ENCODE results near the gene SLC1A2.

The SLC1A2 gene

DNA sequence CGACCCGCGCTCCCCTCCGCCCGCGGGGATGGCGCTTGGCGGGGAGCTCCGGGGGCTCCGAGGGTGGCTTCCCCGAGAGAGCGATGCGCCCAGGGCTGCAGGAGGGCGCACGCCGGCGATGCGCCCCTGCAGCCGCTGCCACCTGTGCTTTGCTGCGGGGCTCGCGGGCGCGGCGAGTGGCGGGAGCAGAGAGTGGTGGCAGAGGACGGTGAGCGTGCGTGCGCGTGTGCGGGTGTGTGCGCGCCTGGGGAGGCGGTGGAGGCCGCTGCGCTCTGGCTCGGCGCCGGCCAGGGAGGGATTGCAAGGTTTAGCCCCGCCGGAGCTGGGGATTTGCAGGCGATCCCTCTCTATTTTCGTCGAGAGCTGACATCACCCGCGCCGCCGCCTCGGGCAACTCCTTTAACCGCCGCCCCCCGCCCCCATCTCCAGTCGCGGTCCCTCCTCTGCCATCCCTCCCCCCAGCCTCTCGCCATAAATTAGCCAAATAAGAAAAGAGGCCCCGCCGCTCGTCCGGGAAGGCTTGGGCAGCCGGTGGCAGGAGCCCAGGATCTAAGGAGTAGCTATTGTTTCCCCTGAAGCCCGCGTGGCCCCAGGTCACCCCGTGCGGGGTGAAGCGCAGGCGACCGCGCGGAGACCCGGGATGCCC lies at the start of gene SLC1A2:
Gene SLC1A2, minus strand, starts transcription at position 375 of the 646 bp plus-strand sequence. CDS start 592 bp downstream, outside the sequence.
- DNase-seq (ENCODE audit: low read depth), result no peak

DNA sequence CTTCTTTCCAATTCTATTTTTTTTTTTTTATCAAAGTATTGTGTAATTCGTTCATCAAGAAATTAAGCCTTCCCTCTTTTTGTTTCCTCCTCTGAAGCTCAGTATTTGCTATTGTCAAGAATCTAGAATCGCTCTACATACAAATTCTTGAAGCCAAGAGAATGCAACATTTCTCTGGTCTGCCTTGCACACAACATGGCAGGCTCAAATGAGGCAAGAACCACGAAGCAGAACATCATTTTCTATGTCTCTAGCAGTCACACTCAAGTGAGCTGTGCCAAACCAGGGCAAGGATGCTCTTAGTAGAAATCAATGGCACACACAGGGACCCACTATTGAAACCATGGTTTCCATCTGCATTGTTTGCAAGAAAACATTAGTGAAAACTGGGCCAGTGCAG lies 46.7 kb upstream of the SLC1A2 start:
- no peak for DNase-seq (ENCODE audit: low read depth)

DNA sequence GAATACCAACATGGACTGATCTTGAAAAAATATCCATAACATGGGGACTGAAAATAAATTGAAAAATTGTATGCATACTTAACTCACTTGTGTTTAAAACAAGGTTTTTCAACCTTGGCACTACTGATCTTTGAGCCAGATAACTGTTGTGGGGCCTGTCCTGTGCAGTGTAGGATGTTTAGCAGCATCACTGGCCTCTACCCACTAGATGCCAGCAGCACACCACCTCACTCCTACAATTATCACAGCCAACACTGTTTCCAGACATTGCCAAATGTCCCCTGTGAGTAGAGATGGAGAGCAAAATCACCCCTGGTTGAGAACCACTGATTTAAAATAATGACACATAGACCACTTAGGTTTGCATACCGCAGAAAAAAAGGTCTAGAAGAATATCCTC lies 45.0 kb upstream of the SLC1A2 start:
- no peak for DNase-seq (ENCODE audit: low read depth)

DNA sequence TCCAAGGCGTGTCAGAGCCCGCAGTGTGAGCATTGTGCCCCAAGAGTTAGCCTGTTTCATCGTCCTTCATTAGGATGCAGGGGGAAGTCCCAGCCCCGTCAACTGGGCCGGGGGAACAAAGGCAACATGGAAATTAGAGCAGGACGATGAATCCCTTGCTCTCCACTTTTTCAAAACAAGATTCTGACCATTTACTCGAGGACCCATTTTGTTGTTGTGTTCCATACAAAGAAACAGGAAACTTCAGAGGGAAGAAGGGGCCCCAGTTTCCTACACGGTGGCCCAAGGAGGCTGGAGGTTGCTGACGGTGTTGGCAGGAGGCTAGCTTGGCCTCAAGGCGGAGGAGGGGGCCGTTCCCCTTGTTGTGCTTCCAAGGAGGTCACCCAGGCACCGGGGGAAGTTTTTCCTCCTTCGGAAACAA lies 44.0 kb upstream of the SLC1A2 start:
- DNase-seq (ENCODE audit: low read depth), result no peak

DNA sequence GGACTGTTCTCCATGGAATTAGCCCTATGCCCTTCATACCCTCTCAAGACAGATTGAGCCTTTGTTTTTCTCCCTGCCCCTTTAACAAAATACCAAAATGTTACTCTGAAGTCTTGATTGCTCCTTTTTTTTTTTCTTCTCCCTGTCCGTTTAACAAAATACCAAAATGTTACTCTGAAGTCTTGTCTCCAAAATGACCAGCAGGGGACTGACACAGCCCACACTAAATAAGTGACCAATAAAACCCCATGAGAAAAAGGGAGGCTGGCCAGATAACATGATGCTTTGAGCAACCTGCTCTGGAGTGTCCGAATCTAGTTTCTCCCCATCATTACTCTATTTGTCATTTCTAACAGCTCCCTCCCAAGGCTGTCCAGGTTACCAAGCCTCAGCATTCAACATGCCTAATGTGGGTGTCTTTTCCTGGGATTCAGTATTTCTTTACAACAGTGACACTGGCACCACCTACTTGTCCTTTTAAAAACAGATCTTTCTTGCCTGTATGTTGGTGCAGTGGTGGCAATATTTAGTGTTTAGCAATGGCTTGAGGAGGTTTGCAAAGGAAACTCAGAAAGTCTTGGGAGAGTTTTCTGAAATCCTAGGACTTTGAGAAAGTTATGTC lies 42.7 kb upstream of the SLC1A2 start:
- no peak for DNase-seq (ENCODE audit: low read depth)

DNA sequence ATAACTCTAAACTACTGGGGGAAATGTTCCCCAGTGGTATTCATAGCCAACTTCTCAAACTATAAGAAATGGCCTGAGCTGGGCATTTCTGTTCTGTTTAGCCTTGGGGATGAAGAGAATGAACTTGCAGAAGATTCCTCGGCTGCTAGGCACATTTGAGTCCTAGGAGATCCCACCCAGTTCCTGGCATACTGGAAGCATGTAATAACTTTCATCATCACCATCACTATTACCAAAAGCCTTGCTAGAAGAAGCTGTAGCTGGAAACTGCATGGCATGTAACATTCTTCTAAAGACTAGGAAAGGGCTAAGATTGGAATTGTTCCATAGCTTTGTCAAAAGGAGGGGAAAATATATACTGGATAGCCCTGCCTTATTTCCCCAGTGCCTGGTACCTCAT lies 40.1 kb upstream of the SLC1A2 start:
- no peak for DNase-seq (ENCODE audit: low read depth)

DNA sequence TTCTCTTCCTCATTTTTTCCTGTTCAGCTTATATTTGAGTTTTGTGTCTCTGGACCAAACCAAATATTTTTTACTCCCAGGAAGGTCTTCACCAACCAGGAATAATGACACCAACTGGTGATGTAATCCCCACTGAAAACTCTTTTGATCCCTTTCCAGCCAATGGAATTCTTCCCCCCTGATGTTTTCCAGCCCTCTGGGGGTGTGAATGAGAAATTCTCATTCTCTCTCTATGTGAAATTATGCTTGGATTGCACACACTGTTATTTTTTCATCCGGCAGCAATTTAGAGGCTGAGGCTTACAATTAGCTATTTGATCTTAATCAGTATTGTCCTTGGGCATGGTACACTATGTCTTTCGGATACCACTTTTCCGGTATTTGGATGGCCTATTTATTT lies 39.5 kb upstream of the SLC1A2 start:
- DNase-seq (ENCODE audit: low read depth), result peak; percentile 6

DNA sequence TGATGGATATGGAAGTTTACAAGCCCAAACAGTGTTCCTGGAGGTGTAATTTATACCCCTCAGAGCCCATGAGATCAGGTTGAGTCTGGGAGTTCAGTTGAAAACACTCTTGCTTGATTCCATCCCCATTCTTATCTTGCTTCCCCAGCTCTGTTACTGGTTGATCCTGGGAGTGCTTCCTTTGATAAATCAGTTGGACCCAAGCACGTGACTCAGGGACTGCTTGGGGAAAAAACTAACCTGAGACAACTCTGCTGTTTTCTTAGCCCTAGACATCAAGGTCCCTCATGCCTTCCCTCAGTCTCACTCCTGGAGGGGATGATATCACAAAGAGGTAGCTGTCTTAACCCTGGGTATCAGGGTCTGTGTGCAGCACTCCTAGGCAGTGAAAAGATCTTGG lies 35.0 kb upstream of the SLC1A2 start:
- no peak for DNase-seq (ENCODE audit: low read depth)

DNA sequence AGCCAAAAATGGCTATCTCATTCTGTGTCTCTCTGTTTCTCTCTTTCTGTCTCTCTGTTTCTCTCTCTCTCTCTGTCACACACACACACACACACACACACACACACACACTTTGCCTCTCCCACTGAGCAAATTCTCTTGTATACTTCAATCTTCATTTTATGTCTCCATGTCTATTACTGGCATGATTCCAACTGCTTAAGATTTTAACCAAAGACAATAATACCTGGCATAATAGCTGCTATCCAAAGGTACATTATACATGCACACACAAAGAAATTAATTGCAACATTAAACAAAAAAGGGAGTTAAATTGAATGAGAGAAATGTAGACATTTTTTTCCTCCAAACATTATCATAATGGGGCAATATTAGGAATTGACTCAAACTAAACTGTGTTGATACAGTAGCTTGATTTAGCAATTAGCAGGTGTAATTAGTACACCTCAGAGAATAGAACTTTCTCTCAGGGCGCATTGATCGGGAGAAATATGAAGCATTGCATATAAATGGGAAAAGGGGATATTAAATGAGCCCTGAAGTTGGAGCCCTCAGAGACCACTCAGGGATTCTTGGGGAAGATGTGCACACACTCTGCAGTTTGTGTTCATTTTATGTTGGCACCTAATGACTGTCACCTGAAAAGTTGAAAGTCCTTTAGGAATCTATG lies 17.4 kb upstream of the SLC1A2 start:
- no peak for DNase-seq (ENCODE audit: low read depth)

DNA sequence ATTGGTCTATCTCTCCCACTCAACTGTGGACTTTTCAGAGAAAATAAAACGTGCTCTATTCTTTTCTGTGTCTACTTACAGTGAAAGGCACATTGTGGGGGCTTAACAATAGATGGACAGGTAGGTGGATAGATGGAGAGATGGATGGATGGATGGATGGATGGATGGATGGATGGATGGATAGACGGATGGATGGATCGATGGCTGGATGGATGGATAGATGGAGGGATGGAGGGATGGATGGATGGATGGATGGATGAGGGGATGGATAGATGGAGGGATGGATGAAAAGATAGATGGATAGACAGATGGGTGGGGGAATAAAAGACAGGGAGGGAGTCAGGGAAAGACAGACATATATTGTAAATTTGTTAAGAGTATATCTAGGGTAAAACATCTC lies 14.2 kb upstream of the SLC1A2 start:
- no peak for DNase-seq (ENCODE audit: low read depth)

DNA sequence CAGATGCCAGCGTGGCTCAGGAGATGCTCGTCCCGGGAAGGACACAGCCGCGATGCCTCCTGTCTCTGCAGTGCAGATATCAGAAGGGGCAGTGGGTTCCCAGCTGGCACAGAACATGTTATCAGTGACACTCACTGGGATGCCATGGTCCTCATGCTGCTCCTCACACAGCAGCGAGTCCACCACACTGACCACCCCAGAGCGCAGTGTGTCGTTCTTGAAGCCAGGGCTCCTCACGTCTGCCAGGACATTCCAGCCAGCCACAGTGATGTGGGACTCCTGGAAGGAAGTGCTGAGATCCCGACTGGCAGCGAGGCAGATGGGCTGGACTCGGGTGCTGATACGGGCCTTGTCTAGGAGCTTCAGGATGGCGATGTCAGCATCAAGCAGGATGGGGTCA lies 13.1 kb upstream of the SLC1A2 start:
- DNase-seq (ENCODE audit: low read depth), result no peak

DNA sequence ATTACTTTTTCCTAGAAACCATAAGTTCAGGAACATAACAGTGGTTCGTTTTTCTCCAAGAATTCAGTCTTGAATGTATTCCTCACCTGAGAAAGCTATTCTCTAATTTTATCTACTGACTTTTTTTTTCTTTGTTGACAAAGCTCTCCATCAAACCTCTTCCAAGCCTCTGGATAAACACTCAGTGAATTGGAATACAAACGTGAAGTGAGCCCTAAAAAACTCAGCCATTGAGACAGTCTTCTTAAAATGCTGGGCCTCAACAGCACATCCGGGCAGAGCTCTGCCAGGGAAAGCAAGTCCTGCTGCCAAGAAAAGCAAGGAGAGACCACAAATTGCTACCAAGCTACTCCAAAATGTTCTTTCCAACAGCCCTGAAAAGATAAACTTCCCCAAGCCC lies 7.7 kb upstream of the SLC1A2 start:
- no peak for DNase-seq (ENCODE audit: low read depth)

DNA sequence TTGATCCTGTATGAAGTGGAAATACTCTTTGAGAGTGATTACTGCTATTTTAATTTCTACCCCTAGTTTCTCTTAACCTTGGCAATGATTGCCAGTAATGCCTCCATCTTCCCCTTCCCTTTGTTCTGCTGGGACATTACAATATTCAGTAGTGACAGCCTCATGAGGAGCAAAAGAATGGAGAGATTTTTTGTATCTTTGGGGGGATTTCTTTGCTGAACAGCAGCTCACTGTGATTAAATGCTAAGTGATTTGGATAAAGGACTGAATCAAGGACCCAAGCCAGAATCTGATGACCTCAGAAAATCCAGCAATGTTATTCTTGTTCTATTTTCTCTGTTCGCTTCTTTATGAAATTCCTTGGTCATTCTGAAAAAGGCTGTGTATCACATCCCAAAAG lies 7.0 kb upstream of the SLC1A2 start:
- DNase-seq (ENCODE audit: low read depth), result no peak

DNA sequence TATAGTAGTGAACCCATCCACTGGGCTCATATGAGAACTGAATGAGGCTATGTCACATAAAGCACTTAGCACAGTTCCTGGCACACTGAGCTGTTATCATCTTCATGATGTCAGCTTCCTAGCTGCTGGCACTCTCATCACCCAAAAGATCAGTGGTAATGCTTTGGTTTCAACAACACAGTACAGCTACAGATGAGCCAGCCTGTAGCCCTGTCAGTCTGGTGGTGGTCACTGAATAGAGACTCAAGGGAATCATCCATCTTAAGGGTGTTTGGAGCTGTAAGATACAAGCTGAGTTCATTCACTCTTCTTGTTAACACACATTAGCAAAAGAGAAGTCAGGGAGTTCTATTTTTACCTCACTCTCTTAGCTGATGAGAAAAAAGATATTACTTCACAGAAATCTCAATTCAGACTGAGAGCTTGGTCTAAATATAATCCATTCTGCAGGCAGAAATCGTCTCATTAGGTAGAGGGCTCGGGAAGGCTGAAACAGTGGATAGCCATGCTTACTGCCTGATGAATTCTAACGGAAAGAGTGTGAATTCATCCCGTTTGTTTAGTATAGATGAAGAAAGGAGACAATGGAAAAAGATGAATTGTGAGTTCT lies 6.3 kb upstream of the SLC1A2 start:
- no peak for DNase-seq (ENCODE audit: low read depth)

DNA sequence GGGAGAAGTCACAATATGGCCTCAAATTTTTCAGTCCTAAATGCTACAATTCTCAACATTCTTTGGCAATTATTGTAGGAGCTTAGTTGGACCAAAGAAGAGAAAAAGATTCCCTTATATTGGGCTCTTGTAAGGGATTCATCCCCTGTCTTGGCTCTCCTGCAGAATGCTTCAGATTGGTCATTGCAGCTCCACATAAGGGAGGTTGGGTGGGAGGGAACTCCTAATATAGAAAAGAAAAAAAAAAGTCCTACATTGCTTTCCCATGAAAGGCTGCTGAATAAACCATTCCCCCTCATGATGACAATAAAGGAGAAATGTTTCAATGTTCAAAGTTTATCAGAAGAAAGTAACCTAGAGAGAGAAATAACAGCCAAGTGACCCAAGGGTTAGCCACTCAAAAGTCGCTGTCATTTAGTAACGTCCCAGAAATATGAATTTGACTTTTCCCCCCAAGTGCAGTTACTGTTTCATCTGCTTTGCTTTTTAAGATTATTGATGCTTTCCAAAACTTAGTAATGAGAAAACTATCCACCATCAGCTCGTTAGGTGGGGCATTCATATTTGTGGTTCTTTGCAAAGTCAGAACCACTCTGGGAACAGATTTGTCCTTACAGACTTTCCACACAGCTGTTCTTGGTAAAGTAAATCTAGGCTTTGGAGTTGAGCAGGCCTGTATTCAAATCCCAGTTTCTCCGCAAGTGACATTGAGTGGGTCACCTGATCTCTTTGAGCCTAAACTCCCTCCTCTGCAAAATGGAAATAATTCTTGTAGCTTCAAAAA lies 5.0 kb upstream of the SLC1A2 start:
- DNase-seq (ENCODE audit: low read depth), result no peak

DNA sequence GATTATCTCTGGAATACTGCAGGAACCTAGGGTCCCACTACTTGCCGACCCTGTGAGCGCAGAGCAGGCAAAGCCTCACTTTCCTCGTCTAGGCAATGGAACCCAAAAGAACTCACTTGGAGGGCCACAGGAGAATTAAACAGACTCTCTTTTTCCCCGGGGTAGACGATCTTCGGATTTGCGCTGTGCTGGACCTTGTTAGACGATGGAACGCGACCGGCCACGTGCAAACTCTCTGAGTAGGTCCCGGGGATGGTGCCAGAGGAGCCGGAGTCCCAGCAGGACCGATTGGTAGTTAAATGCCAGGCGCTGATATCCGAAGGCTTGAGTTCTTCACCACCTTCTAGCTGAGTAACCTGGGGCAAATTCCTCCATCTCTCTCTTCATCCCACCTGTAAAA lies 1.0 kb upstream of the SLC1A2 start:
- no peak for DNase-seq (ENCODE audit: low read depth)

DNA sequence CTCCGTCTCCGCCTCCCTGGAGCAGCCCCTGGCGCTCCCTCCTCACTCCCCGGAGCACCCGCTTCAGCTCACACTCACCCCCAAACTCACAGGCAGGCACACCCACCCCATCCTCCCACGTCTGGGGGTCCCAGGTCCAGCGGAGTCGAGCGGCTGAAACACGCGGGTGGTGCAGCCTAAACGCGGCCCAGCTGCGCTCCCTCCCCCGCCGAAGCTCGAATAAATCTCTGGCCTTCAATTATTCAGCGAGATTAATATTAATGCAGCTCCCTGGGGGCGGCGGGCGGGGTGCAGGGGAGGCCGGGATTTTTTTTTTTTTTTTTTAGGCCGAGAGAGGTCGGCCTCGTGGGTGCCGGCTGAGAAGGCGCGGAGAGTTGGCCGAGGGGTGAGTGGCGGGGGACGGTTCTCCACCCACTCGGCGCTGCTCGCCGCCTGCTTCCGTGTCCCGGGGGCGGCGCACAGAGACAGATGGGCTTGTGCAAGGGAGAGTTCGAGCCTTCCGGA lies 524 bp upstream of the SLC1A2 start:
- no peak for DNase-seq (ENCODE audit: low read depth)

DNA sequence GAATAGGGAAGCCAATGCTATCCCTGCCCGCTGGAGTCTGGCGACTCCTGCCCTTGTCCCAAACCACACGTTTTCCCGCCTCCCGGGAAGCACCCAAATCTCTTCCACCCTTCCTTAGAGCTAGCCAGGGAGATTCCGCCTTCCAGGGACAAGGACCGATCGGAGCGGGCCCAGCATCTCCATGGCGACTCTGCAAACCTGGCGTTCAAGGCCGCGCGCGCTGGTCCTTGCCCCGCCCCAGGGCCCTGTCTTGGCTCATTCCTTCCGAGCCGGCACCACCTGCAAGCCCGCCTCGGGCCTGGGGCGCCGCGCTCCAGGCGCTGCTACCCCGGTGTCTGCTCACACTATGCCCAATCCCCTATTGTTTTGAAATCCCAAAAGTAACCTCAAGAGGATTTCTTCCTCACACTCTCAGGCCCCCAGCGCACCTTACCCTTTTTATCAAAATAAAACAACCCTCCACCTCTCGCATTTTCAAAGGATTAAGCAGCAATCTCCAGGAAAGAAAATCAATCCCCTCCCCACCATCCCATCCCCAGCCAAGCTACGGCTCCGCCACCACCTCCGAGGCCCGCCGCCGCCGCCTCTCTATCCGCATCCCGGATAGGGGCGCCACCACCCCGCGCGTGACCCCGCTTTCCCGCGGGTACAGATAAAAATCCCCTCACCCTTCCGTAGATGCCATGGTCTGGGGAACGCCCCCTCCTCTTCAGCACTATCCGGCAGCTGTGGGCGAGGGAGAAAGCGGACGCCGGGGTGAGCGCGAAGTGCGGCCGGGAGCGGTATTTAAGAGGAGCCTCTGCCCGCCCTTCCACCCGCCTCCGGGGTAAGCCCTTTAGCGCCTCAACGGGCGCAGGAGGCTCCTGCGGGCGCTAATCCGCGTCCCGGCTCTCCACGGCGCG lies 825 bp downstream of the SLC1A2 start:
- DNase-seq (ENCODE audit: low read depth), result no peak

DNA sequence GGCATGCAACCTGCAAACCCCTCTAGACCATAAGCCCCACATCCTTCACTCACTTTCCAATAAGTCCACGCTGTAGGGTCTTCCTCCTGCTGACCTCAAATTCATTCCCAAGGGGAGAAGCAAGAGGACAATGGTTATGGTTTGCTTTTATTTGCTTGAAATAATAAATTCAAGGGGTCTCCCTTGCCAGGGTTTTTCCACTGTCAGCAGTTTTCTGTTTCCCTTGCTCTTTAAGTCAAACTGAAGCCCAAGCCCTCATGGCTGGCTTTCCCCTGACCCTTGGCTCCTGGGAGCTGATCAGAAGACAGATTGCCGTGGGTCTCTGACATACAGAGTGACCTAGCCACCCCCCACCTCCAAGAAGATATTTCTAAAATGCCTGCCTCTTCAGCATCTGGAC lies 3.9 kb downstream of the SLC1A2 start:
- DNase-seq (ENCODE audit: low read depth), result no peak

DNA sequence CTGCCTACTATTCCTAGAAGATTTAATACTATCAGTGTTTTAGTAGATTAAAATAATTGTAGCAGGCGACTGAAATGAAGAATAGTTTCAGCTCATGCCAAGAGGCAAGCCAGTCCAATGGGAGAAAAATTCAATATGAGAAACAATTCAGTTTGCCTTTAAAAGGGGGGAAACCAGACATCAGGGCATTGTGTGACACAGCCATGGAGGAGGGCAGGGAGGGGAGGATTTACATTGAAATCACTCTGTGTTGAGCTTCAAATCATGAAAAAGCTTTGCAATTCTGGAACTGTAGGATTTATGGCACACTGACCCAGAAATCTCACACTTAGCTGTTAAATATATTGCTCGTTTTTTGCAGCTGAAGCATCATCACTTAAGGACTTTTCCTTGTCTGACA lies 4.6 kb downstream of the SLC1A2 start:
- DNase-seq (ENCODE audit: low read depth), result no peak

DNA sequence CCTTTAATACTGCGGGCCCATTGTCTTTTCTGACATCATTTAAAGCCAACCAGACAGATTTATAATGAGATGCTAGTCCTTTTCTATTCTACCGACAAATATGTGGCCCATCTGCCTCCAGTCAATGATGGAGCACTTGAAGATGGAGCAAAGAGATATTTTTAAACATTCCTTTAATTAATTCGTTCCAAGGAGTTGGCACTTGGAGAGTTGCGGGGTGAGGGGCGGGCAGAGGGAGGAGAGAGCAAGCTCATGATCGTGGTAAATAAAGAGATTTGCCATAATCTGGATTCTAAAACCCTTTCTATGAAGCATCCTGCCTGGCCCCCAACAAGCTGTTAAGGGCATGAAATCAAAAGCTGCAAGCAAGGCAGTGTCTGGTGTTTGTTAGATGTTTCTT lies 5.0 kb downstream of the SLC1A2 start:
- no peak for DNase-seq (ENCODE audit: low read depth)
